SK-N-SH treated with all-trans-retinoic acid at 6 μM for 48 hours (cell line): ENCODE data around the gene ZBTB7C.

ENCODE experiments used
- ATAC-seq: fragments of 200-7000 bp; cut with Tn5 transposase; 3 replicates; pipeline ENCODE4 v1.9.1; 2020; ENCODE audit warnings: mild to moderate bottlenecking, moderate library complexity
- BACH2 ChIP-seq: fragments of 250-450 bp; sonication (Bioruptor Pico); IDR thresholded peaks from 2 replicates; pipeline ENCODE4 v1.9.0; 2021; ENCODE audit warnings: mild to moderate bottlenecking, borderline replicate concordance
- CREB5 ChIP-seq: fragments of 250-450 bp; sonication (Bioruptor Pico); IDR thresholded peaks from 2 replicates; pipeline ENCODE4 v1.5.1; 2020; ENCODE audit warnings: low read depth, mild to moderate bottlenecking, moderate library complexity
- CSDC2 ChIP-seq: fragments of 250-450 bp; sonication (Bioruptor Pico); IDR thresholded peaks from 2 replicates; pipeline ENCODE4 v1.5.0; 2020; ENCODE audit warnings: mild to moderate bottlenecking, moderate library complexity
- CSRNP3 ChIP-seq: fragments of 250-450 bp; sonication (Bioruptor Pico); IDR thresholded peaks from 2 replicates; pipeline ENCODE4 v1.5.1; 2021; ENCODE audit warnings: mild to moderate bottlenecking, moderate library complexity
- ESRRG ChIP-seq: fragments of 250-450 bp; sonication (Bioruptor Pico); IDR thresholded peaks from 2 replicates; pipeline ENCODE4 v1.6.1; 2021; ENCODE audit warnings: mild to moderate bottlenecking
- GLIS3 ChIP-seq: fragments of 250-450 bp; sonication (Bioruptor Pico); IDR thresholded peaks from 2 replicates; pipeline ENCODE4 v1.5.0; 2020; ENCODE audit warnings: mild to moderate bottlenecking, moderate library complexity
- PATZ1 ChIP-seq: fragments of 250-450 bp; sonication (Bioruptor Pico); IDR thresholded peaks from 2 replicates; pipeline ENCODE4 v1.8.0; 2020; ENCODE audit warnings: mild to moderate bottlenecking, moderate library complexity, borderline replicate concordance
- POU6F1 ChIP-seq: fragments of 250-450 bp; sonication (Bioruptor Pico); IDR thresholded peaks from 2 replicates; pipeline ENCODE4 v1.8.0; 2021; ENCODE audit warnings: low read depth, mild to moderate bottlenecking, moderate library complexity, borderline replicate concordance
- PPARA ChIP-seq: fragments of 250-450 bp; sonication (Bioruptor Pico); IDR thresholded peaks from 2 replicates; pipeline ENCODE4 v1.5.0; 2020; ENCODE audit warnings: mild to moderate bottlenecking, borderline replicate concordance
- RARB ChIP-seq: fragments of 250-450 bp; sonication (Bioruptor Pico); IDR thresholded peaks from 2 replicates; pipeline ENCODE4 v1.8.0; 2021; ENCODE audit warnings: mild to moderate bottlenecking, moderate library complexity
- SNAI2 ChIP-seq: fragments of 250-450 bp; sonication (Bioruptor Pico); IDR thresholded peaks from 2 replicates; pipeline ENCODE4 v1.5.0; 2020; ENCODE audit warnings: mild to moderate bottlenecking, moderate library complexity
- TCF4 ChIP-seq: fragments of 250-450 bp; sonication (Bioruptor Pico); IDR thresholded peaks from 2 replicates; pipeline ENCODE4 v1.8.0; 2021; ENCODE audit warnings: mild to moderate bottlenecking, moderate library complexity, borderline replicate concordance
- TOX ChIP-seq: fragments of 250-450 bp; sonication (Bioruptor Pico); IDR thresholded peaks from 2 replicates; pipeline ENCODE4 v1.8.0; 2021; ENCODE audit warnings: mild to moderate bottlenecking, moderate library complexity, borderline replicate concordance
- TSHZ2 ChIP-seq: fragments of 250-450 bp; sonication (Bioruptor Pico); IDR thresholded peaks from 2 replicates; pipeline ENCODE4 v1.5.0; 2020; ENCODE audit warnings: mild to moderate bottlenecking, moderate library complexity
- ZC3H10 ChIP-seq: fragments of 250-450 bp; sonication (Bioruptor Pico); IDR thresholded peaks from 2 replicates; pipeline ENCODE4 v1.5.1; 2021; ENCODE audit warnings: mild to moderate bottlenecking, moderate library complexity
- ZFP3 ChIP-seq: fragments of 250-450 bp; sonication (Bioruptor Pico); IDR thresholded peaks from 2 replicates; pipeline ENCODE4 v1.5.0; 2020; ENCODE audit warnings: mild to moderate bottlenecking, moderate library complexity
- ZFP30 ChIP-seq: fragments of 450-650 bp; formaldehyde crosslinking; IDR thresholded peaks from 2 replicates; pipeline ENCODE4 v1.5.0; 2022; ENCODE audit warnings: mild to moderate bottlenecking, moderate library complexity
- ZNF565 ChIP-seq: fragments of 450-650 bp; formaldehyde crosslinking; conservative IDR thresholded peaks from 2 replicates; pipeline ENCODE4 v1.5.0; 2020; ENCODE audit warnings: low read depth, mild to moderate bottlenecking, moderate library complexity
- ZNF8 ChIP-seq: fragments of 450-650 bp; formaldehyde crosslinking; IDR thresholded peaks from 2 replicates; pipeline ENCODE4 v1.5.0; 2020; ENCODE audit warnings: mild to moderate bottlenecking, moderate library complexity

ZBTB7C gene

GRCh38 chr18:48250918-48251317 lies 158.3 kb downstream of the ZBTB7C start (continued):
- no peak for TF ChIP-seq ZFP3
- TF ChIP-seq PPARA, result no peak
- no peak for TF ChIP-seq RARB (CRISPR knock-in tag)

GRCh38 chr18:48250362-48250907 lies 158.7 kb downstream of the ZBTB7C start:
- no peak for ATAC-seq
- TF ChIP-seq ESRRG (CRISPR knock-in tag) (no peak), PPARA (no peak), CSDC2 (CRISPR knock-in tag) (no peak), ZNF565 (no peak), PATZ1 (no peak), BACH2 (CRISPR knock-in tag) (no peak), TCF4 (CRISPR knock-in tag) (no peak)

GRCh38 chr18:48249854-48250253 lies 159.3 kb downstream of the ZBTB7C start:
- no peak for ATAC-seq
- TF ChIP-seq CSDC2 (CRISPR knock-in tag), result no peak

GRCh38 chr18:48244530-48244929 lies 164.7 kb downstream of the ZBTB7C start:
- TF ChIP-seq CSRNP3 (CRISPR knock-in tag), result no peak
- no peak for TF ChIP-seq ESRRG (CRISPR knock-in tag)
- TF ChIP-seq BACH2 (CRISPR knock-in tag), result no peak
- TF ChIP-seq CSDC2 (CRISPR knock-in tag), result no peak
- no peak for TF ChIP-seq POU6F1 (CRISPR knock-in tag)
- TF ChIP-seq CREB5 (CRISPR knock-in tag), result no peak
- TF ChIP-seq ZFP3, result no peak
- no peak for TF ChIP-seq TSHZ2 (CRISPR knock-in tag)
- no peak for TF ChIP-seq ZC3H10
- no peak for TF ChIP-seq TCF4 (CRISPR knock-in tag)
- TF ChIP-seq TOX, result no peak
- no peak for TF ChIP-seq ZNF8 (CRISPR knock-in tag)
- TF ChIP-seq ZFP30, result no peak
- TF ChIP-seq GLIS3 (CRISPR knock-in tag), result no peak
- no peak for ATAC-seq

- TF ChIP-seq SNAI2 (CRISPR knock-in tag) (no peak), ESRRG (CRISPR knock-in tag) (no peak), PATZ1 (no peak), CREB5 (CRISPR knock-in tag) (no peak), ZNF565 (no peak)
- ATAC-seq, result no peak
These were observed 170.5 kb downstream of the ZBTB7C start for GRCh38 chr18:48238636-48239035.
